ENCODE data around the gene MRPL55. TPM values are rescaled to one million over a fixed set of nuclear protein-coding genes. Genes with fewer than 3 reads are reported as not detected.

MRPL55 gene
- total RNA-seq: 10 to 100 TPM; 50.0 to 70.6 (median 64.1) TPM
- 74.3 TPM for total RNA-seq (2013)

DNA sequence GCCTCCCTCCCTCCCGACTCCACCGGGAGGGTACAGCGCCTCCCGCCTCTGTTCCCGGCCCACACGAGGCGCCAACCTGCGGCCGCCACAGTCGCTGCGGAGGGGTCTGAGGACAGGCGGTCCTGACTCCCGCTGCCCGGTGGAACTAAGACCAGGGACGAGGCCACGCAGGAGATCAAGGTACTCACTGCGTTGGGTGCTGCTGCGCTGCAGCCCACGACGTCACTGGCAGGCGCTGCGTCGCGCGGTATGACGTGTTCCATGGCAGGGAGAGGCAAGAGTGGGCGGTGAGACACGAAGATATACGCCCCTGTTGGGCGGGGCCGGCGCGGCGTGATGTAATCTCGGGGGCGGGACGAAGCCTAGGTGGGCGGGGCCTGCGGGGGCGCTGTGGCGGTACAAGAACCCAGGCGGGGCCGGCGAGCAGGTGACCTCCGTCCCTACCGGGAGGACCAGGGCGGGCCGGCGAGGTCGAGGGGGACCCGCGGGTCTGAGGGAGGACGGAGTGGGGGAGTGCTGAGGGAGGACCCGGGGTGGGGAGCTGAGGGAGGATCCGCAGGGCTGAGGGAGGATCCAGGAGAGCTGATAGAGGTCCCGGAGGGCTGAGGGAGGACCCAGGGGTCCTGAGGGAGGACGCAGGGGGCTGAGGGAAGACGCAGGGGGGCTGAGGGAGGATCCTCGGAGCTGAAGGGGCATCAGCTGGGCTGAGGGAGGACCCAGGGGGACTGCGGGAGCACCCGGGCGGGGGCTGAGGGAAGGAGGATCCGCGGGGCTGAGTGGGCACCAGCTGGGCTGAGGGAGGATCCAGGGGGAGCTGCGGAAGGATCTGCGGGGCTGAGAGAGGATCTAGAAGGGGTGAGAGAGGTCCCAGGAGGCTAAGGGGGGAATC, at the start of gene MRPL55:
TSS of gene MRPL55 (minus strand) at position 227 of the 889 bp plus-strand sequence. CDS start 1,039 bp downstream, outside the sequence.
- 0% methylated on average over 66 of the region's 66 CpGs for WGBS (ENCODE audit: insufficient coverage)
- ATAC-seq (peak; percentile 97 to 100 (median 98)), DNase-seq (peak; percentile 99 to 100)
- Histone ChIP-seq H3K4me1 (ENCODE audit: control insufficient read depth, insufficient read depth, low read length) (peaks cover 25% of the 10 kb centered on the region), H3K9me3 (ENCODE audit: control insufficient read depth, insufficient read depth, low read length) (no peaks in the 10 kb centered on the region), H3K4me3 (ENCODE audit: low read length) (peak within 1 kb of the TSS; percentile 82), H3K36me3 (ENCODE audit: control insufficient read depth, insufficient read depth, low read length) (peaks cover 14% of the 10 kb centered on the region), H3K27ac (ENCODE audit: low read length) (peak within 1 kb of the TSS; percentile 91), H3K27me3 (ENCODE audit: control insufficient read depth, insufficient read depth, low read length) (no peaks in the 10 kb centered on the region)
- peaks cover 14 to 24% of the 10 kb centered on the region in 2 donors for H3K4me1 Mint-ChIP-seq
- H3K4me3 Mint-ChIP-seq: peak within 1 kb of the TSS; percentile 93
- H3K36me3 Mint-ChIP-seq: no peaks in the 10 kb centered on the region
- TF ChIP-seq, protein P1, sequence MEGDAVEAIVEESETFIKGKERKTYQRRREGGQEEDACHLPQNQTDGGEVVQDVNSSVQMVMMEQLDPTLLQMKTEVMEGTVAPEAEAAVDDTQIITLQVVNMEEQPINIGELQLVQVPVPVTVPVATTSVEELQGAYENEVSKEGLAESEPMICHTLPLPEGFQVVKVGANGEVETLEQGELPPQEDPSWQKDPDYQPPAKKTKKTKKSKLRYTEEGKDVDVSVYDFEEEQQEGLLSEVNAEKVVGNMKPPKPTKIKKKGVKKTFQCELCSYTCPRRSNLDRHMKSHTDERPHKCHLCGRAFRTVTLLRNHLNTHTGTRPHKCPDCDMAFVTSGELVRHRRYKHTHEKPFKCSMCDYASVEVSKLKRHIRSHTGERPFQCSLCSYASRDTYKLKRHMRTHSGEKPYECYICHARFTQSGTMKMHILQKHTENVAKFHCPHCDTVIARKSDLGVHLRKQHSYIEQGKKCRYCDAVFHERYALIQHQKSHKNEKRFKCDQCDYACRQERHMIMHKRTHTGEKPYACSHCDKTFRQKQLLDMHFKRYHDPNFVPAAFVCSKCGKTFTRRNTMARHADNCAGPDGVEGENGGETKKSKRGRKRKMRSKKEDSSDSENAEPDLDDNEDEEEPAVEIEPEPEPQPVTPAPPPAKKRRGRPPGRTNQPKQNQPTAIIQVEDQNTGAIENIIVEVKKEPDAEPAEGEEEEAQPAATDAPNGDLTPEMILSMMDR (IDR thresholded peaks at IDR 0.05): no peak
- H3K9me3 Mint-ChIP-seq: no peaks in the 10 kb centered on the region
- intact Hi-C loops (cut with micrococcal nuclease): loop anchor here (1.0 kb wide), 2 partner anchors 31 to 56 kb away; partner anchors contain the start of genes GUK1 and IBA57
- H3K27ac Mint-ChIP-seq: peak within 1 kb of the TSS; percentile 86 to 99
- no peaks in the 10 kb centered on the region for H3K27me3 Mint-ChIP-seq (ENCODE audit: low read depth in 2 of 2)

DNA sequence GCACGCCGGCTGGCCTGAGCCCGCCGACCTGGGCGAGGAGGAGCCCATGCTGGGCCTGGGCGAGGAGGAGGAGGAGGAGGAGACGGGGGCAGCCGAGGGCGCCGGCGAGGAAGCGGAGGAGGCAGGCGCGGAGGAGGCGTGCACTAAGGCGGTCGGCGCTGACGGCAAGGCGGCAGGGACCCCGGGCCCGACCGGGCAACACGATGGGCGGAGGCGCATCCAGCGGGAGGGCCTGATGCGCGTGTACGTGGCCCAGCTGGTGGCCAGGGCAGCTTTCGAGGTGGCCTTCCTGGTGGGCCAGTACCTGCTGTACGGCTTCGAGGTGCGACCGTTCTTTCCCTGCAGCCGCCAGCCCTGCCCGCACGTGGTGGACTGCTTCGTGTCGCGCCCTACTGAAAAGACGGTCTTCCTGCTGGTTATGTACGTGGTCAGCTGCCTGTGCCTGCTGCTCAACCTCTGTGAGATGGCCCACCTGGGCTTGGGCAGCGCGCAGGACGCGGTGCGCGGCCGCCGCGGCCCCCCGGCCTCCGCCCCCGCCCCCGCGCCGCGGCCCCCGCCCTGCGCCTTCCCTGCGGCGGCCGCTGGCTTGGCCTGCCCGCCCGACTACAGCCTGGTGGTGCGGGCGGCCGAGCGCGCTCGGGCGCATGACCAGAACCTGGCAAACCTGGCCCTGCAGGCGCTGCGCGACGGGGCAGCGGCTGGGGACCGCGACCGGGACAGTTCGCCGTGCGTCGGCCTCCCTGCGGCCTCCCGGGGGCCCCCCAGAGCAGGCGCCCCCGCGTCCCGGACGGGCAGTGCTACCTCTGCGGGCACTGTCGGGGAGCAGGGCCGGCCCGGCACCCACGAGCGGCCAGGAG, 49.3 kb upstream of the MRPL55 start:
- no peak for DNase-seq
- Mint-ChIP-seq H3K27me3 (ENCODE audit: low read depth in 2 of 2) (no peaks in the 10 kb centered on the region), H3K9me3 (no peaks in the 10 kb centered on the region), H3K27ac (no peak overlapping the region), H3K4me1 (peaks cover 0 to 4% of the 10 kb centered on the region in 2 donors), H3K36me3 (no peaks in the 10 kb centered on the region), H3K4me3 (no peak overlapping the region)
- intact Hi-C loops (cut with micrococcal nuclease): no loop called here
- Histone ChIP-seq H3K36me3 (ENCODE audit: control insufficient read depth, insufficient read depth, low read length) (no peaks in the 10 kb centered on the region), H3K4me1 (ENCODE audit: control insufficient read depth, insufficient read depth, low read length) (peaks cover 13% of the 10 kb centered on the region), H3K27ac (ENCODE audit: low read length) (no peak overlapping the region), H3K27me3 (ENCODE audit: control insufficient read depth, insufficient read depth, low read length) (no peaks in the 10 kb centered on the region), H3K4me3 (ENCODE audit: low read length) (no peak overlapping the region), H3K9me3 (ENCODE audit: control insufficient read depth, insufficient read depth, low read length) (no peaks in the 10 kb centered on the region)
- ATAC-seq: no peak
- WGBS (ENCODE audit: insufficient coverage): 95% methylated on average over 98 of the region's 98 CpGs
- TF ChIP-seq, protein P1 (IDR thresholded peaks at IDR 0.05): no peak

DNA sequence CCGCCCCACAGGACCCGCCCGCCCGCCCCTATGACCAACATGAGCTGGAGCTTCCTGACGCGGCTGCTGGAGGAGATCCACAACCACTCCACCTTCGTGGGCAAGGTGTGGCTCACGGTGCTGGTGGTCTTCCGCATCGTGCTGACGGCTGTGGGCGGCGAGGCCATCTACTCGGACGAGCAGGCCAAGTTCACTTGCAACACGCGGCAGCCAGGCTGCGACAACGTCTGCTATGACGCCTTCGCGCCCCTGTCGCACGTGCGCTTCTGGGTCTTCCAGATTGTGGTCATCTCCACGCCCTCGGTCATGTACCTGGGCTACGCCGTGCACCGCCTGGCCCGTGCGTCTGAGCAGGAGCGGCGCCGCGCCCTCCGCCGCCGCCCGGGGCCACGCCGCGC, 48.6 kb upstream of the MRPL55 start:
- Mint-ChIP-seq H3K4me1 (peaks cover 0 to 7% of the 10 kb centered on the region in 2 donors), H3K4me3 (no peak overlapping the region), H3K27me3 (ENCODE audit: low read depth in 2 of 2) (no peaks in the 10 kb centered on the region), H3K9me3 (no peaks in the 10 kb centered on the region), H3K36me3 (no peaks in the 10 kb centered on the region), H3K27ac (no peak overlapping the region)
- Histone ChIP-seq H3K4me1 (ENCODE audit: control insufficient read depth, insufficient read depth, low read length) (peaks cover 10% of the 10 kb centered on the region), H3K4me3 (ENCODE audit: low read length) (no peak overlapping the region), H3K36me3 (ENCODE audit: control insufficient read depth, insufficient read depth, low read length) (no peaks in the 10 kb centered on the region), H3K9me3 (ENCODE audit: control insufficient read depth, insufficient read depth, low read length) (no peaks in the 10 kb centered on the region), H3K27ac (ENCODE audit: low read length) (no peak overlapping the region), H3K27me3 (ENCODE audit: control insufficient read depth, insufficient read depth, low read length) (no peaks in the 10 kb centered on the region)
- 83% methylated on average over 43 of the region's 43 CpGs for WGBS (ENCODE audit: insufficient coverage)
- intact Hi-C loops (cut with micrococcal nuclease): no loop called here
- TF ChIP-seq, protein P1 (IDR thresholded peaks at IDR 0.05): no peak
- DNase-seq (no peak), ATAC-seq (peak in 1 of 3 donors; percentile 6)

Data from natural killer cell (primary cell).